GM19324 (cell line): ENCODE data around the gene CCNH.

Experiments used
- ATAC-seq: cut with Tn5 transposase; IDR thresholded peaks from one replicate; pipeline ENCODE4 v1.9.1; 2021; ENCODE audit warnings: mild to moderate bottlenecking, moderate library complexity; ENCODE audit not compliant: unreplicated experiment, low FRiP score

The CCNH gene

DNA sequence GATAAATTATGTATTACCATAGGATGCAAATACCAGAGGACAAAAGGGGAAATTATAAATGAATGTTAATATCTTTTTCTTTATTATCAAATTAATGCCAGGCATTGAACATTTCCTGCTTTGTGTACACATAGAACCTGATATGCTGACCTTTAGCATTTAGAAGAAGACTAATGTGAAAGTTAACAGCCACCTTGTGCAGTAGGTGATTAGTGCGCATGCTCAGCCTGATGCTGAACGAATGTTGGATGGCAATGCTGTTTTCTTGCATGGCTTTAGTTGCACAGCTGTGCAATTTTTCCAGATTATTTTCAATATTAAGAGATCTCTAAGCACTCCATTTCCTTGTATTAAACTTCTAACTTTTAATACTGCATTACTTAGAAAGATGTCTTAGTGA is 45.5 kb downstream of the CCNH start:
- no peak for ATAC-seq

DNA sequence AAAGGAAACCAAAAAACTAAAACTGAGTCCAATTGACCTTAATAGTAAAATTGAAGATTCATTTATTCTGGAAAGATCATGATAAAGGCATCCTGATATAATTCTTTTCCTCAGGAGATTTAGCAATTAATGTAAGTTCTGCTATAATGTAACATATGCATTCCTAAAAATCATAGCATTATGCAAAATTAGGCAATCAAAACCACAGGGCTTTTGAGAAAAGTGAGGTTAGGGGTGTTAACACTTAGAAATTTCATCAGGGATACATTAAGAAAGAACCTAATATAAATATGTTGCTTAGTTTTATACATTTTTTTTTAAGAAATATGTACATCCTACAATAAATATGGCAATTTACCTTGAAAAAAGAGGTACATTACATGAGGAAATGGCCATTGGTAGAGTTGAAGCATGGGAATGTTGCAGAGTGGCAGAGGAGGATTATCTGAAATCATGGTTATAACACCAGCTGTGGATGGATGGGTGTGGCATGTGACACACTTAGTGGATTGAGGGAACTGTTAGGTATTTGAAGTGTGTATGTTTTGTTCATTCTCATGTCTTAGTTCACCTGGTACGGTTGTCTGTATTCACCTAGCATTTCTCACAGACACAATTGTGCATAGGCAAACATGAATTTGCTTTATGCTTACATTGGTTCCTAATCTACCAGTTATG is 51.1 kb downstream of the CCNH start:
- no peak for ATAC-seq

DNA sequence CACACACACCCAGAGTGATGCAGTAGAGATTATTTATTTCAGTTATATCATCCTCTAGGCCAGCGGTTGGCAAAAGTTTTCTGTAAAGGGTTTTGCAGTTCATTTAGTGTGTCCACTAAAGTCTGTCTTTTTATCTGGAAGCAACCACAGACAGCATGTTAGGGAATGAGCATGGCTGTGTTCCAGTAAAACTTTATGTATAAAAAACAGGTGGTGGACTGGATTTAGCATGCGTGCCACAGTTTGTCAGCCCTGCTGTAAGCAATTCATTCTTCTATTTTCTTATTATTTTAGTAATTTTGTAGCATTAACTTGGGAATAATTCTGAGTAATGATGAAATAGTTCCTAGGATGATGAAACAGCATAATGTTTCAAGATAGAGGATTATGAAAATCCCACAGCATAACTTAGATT is 51.7 kb downstream of the CCNH start:
- ATAC-seq = no peak

DNA sequence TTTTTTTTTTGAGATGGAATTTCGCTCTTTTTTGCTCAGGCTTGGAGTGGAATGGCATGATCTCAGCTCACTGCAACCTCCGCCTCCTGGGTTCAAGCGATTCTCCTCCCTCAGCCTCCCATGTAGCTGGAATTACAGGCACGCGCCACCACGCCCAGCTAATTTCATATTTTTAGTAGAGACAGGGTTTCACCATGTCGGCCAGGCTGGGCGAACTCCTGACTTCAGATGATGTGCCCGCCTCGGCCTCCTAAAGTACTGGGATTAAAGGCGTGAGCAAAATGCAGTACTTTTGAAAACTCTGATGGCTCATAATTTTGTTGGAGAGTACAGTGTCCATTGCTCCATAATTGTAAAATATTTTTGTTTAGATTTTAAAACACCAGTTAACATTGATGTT is 52.6 kb downstream of the CCNH start:
- ATAC-seq = no peak

DNA sequence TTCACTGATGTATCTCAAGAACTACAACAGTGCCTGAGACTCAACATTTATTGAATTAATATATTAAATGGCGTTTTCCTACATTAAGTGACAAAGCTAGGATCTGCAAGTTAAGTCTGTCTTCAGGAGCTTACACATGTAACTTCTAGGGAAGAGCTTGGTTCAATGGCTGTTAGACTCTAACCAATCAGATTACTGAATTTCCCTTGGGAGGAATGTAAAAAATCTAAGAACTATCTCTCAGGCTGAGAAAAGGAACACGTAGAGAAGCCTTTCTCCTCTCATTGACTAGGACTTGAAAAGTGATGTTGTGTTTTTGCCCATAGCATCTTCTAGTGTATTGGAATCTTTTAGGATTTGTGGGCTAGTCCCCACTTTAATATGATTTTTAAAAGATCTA is 53.6 kb downstream of the CCNH start:
- ATAC-seq = no peak

DNA sequence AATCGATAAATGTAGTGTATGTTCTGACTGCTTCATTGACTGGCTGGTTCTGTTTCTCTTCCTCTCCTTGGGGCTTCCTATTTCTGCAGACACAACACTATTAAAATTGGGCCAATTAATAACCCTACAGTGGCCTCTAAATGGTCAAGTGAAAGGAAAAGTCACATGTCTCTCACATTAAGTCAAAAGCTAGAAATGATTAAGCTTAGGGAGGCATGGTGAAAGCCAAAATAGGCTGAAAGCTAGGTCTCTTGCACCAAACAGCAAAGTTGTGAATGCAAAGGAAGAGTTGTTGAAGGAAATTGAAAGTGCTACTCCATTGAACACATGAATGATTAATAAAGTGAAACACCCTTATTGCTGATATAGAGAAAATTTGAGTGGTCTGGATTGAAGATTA is 58.2 kb downstream of the CCNH start:
- peak; percentile 84 for ATAC-seq

DNA sequence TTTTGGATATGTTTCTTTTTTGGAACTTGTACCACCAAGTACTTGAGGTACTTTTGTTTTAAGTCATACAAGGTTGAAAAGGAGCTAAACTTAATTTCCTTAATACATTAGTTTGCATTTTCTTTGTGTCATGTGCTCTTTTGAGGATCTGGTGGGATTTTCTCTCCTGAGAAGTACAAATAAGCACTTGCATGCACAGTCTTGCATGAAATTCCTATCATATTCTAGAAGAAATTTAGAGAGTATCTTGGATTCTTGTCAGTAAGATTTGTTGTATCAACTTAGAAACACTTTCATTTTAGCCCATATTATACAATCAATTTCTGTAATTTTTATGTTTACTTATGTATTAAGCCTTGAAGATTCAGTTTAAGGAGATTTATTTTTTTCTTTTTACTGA is 64.9 kb downstream of the CCNH start:
- no peak for ATAC-seq

DNA sequence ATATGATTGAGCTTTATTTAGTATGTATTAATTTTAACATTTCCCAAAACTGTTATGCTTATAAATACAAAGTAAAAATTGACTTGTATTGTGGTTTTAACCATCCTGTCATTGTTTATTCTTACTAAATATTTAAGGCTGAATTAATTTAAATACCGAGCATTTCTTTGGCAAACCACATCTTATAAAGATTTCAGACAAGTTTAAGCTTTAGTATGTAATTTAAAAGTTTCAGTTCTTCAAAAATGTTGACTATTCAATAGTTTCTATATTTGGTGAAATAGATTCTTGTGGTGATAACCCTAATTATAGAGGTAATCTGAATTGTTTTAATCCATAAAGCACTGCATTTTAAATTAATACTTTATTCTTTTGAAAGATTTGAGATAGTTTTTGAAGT is 65.5 kb downstream of the CCNH start:
- no peak for ATAC-seq
